GM19025 (cell line): ENCODE results near the gene APCDD1L.
"Not testable (repeated sequence)": the region's sequence is repeated elsewhere in the genome, so short reads cannot be mapped to it uniquely, and the experiment has no call there.

ENCODE experiments used
- ATAC-seq: cut with Tn5 transposase; IDR thresholded peaks from one replicate; pipeline ENCODE4 v1.9.1; 2021; ENCODE audit warnings: mild to moderate bottlenecking, low read depth, moderate library complexity; ENCODE audit not compliant: unreplicated experiment

The APCDD1L gene

DNA sequence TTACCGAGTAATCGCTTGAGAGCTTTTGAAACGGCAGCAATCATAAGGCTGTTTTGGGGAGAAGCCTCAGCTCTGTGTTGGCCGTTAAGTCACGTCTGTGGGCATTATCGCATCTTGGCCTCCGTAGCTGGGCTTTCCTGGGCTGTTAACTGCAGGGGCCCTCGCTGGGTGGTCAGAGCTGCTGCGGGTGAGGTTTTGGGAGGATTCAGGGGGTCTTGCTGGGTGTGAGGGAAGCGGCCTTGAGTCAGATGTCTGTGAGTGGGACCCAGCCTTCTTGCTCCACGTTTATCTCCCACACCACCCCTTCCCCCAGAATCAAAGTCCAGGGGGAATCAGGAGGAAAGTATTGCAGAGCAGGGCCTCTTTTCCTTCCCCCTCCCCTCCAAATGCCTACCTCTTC is 3.2 kb upstream of the APCDD1L start:
- ATAC-seq = no peak

DNA sequence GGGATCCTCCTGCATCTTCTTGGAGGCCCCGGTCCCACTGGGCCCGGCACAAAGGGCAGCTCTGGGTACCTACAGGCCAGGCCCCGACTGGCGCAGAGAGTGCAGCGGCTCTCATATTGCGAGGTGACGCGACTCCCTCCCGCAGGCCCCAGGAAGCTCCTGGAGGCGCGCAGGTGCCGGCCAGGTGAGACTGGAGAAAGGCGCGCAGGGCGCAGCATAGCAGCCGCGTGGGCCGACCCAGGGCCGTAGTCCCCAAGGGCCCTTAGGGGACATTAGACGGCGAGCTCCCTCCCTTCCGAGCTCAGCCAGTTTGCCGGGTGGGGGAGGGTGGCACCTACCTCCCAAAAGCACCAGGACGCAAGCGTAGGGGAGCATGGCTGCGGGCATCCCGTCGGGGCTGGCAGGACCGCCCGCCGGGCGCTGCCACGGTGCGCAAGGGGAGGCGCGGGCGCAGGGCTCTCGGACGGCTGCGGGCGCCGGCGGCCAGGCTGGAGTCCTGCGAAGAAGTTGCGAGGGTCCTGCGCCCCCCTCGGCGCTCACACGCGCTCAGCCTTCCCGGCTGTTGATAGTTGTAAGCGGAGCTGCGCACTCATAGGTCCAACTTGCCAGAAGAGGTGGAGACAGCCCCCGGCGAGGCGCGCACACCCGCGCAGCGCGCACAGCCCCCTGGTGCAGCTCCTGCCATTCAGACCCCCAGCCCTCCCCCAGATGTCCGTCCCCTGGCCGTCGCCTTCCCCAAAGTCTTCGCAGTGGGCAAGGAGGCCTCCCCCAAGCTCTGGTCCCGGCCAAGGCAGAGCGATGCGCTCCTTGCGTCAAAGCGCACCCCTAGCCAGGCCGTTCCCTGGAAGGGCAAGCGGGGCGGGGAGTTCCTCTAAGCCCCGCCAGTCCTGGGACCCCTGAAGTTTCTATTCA is 622 bp downstream of the APCDD1L start:
- no peak for ATAC-seq

DNA sequence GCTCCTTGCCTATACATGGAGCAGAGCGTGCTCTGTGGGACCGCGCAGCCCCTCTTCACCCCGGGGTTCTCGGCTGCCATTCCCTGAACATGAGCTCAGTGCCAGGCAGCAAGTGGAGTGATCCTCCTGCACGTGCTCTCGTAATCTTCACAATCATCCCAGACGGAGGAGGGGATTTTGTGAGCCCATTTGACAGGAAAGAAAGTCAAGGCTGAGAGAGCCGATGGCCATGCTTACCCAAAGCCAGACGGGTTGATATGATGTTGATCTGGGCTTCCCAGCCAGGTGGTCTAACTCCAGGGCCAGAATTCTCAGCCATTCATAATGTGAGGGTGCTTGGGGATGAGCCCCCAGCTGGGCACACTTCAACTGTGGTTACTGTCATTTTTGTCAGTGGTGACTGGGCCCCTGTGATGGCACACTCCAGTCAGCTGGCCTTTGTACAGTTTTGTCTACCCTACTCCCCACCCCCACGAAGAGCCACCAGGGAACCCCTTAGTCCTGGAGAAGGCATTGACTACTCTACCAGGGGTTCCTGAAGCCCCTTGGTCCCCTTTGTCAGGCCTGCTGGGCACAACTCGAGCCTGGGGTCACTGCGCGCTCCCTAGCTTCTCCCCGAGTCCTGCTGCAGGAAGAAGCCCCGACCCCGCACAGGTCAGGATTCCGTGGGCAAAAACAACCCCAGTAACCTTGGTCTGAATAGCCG is 1.5 kb downstream of the APCDD1L start:
- no peak for ATAC-seq

DNA sequence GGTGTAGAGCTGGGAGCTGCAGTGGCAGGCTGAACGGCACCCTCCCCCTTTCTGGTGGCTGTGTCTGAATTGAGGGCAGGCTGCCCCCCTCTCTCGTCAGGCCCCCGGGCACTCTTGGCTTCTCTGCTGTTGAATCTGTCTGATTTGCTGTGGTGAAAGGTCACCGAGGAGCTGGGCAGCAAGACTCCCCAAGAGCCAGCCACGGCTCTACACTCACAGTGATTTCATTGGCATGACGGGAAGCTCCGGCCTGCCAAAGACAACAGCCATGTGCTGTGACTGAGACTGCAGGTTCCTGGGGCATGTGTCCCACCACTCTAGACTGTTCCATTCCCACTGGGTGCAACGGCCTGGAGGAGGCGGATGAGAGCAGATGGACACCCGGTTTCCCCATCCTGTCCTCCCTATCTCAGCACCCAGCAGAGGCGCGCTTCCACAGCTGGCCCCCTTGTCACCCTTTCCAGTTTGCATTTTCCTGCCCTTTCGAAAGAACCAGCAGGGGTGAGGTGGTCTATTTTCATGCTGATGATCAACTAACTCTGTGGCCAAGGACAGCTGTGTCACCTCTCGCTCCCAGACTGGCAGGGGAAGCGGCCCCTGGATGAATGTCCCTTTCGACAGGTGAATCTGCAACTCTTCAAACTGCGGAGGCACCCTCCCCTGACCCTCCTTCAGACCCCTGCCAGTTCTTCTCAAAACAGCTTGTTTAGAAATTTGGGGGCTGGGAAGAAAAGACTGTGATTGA is 2.2 kb downstream of the APCDD1L start:
- no peak for ATAC-seq

DNA sequence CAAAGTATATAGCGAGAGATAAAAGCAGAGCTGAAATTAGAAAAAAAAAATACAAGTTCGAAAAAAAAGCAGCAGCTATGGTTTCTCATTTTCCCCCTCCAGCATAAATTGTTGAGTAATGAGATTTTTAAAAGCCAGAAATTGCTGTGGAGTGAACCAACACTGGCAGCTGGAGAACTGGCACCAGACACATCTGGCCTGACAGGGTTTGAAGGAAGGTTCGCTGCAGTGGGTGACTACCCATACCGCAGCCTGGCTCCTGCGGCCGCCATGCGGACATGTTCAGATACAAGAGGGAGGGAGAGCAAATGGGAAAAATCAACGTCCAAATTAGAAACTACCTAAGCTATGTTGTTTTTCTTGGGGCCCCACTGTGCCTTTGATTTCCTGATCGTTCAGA is 3.3 kb downstream of the APCDD1L start:
- no peak for ATAC-seq

DNA sequence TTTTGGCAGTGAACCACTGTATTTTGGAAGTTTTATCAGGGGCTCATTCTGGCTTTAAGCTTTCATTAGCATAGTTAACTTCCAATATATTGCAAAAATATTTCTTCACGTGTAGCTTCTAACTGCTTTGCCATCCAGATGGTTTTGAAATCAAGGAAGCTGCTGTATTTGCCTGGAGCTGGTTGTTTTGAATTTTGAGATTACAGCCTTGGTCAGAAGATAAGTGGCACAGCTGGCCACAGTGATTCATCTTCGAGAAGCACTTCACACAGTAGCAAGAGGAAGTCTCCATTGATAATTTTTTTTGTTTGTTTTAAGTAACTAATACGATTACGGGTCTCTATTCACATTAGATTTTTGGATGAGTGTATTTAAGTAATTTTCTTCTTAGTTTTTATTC is 3.8 kb downstream of the APCDD1L start:
- ATAC-seq = no peak

DNA sequence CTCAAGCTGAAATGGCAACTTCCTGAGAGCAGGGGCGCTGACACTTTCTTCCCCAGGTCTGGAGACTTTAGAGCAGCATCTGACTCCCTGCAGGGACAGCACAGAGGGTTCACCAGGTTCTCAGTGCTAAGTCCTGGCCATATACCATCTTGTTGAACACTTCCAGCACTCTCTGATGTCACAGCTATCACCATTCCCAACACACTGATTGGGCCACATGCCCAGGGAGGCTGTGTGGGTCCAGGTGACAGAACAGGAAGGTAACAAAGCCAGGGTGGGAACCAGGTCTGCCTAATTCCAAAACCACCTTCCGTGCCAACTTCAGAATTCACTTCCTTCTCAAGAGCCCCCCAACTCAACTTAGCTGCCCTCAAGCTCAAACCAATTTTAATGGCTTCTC is 4.3 kb downstream of the APCDD1L start:
- ATAC-seq = no peak

DNA sequence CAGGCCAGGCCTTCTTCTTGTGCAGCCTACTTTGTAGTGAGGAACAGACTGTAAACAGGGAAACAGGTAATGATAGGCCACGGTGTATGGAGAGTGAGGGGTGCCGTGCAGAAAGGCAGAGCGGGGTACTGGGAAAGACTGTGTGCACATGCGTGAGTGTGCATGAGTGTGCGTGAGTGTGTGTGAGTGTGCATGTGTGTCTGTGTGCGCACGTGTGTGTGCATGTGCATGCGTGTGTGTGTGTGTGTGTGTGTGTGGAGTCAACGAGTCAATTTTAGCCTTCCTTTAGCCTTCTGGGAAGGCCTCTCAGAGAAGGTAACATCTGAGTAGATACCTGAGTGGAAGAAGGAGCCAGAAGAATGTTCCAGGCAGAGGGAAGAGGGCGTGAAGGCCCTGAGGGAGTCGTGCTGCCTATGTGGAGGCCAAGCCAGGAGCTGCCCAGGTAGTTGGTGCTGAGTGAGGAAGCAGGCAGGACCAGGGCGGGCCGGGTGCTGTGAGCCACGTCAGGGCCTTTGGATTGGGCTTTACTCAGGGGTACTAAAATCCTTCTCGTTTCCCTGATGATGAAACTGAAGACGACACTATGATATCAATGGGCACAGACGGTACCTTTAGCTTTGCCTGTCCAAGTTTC is 6.3 kb downstream of the APCDD1L start:
- ATAC-seq = no peak

DNA sequence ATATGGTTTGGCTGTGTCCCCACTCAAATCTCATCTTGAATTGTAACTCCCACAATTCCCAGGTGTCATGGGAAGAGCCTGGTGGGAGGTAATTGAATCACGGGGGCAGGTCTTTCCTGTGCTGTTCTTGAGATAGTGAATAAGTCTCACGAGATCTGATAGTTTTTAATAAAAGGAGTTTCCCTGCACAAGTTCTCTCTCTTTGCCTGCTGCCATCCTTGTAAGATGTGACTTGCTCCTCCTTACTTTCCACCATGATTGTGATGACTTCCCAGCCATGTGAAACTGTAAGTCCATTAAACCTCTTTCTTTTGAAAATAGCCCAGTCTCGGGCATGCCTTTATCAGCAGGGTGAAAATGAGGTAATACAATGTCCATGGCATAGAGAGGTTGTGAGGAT is 8.2 kb downstream of the APCDD1L start:
- not testable (repeated sequence) for ATAC-seq

DNA sequence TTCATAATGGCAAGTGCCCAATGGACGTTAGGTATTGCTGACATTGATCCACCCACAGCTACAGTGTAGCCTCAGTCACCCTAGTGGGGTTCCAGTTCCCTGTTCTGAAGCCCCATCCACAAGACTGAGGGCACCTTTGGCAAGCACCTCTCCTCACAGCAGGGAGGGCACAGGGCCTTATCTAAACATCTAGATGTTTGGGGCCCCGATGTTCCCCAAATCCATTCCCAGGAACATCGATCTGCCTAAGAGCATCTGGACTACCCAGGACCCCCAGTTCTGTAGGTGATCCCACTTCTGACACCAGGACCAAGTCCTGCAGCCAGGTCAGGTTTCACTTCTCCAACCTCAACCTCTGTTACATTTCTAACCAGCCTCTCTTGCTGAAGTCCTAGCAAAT is 10.6 kb downstream of the APCDD1L start:
- ATAC-seq = no peak

DNA sequence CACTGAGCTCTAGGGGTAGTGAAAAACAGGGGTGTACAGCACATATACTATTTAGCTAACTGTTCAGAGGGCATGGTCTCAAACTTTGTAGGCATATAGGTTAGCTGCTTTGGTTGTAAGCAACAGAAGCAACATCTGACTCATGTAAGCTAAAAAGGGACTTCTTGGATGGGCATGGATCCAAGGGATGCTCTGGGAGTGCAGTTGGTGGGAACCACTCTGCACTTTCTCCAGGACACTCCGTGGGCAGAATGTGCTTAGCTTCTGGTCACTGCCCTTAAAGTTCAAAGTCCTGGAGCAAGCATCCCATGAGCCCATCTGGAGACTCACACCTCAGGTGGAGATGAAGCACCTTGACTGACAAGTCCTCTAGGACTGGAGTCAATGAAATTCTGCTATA is 11.5 kb downstream of the APCDD1L start:
- ATAC-seq = no peak

DNA sequence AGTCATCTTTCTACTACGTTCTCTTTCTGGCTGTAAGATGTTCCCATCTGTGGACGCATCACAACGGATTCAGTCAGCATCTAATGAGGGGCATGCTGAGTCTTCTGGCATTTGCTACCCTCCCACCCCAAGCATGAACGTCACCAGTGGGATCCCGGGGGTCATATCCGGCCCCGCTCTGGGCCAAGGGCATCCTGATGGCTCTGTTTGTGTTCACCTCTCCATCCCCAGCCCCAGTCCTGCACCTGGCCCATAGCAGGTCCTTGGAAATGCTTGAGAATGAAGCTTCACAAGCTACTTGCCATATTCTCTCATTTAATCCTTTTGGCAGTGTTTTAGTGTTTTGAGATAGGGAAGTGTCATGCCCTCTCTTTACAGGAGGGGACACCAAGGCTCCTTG is 14.9 kb downstream of the APCDD1L start:
- no peak for ATAC-seq

DNA sequence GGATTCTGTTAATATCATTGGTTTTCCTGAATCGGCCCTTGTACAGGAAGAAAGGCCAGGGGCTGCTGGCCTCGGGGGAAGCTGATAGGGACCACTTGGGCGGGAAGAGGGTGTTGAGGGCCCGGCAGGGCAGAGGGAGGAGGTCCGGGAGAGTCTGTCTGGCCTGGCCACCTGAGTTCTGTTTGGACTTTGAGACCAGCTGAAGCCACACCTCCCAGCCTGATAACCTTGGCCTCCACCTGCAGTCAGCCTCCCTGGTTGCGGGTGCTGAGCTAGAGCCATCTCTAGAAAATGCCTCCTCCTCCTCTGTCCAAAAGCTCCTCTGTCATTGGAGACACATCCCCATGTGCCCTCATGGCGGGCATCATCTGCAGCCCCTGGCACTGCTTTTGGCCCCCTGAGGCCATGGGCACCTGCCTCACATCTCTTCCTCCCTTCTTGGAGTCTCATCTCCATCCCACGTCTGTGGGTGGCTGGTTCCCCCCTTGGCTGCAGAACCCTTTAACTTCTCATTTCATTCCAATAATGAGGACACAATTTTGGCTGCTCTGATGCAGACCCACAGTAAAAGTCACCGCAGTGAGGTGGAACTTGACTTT is 16.6 kb downstream of the APCDD1L start:
- no peak for ATAC-seq

DNA sequence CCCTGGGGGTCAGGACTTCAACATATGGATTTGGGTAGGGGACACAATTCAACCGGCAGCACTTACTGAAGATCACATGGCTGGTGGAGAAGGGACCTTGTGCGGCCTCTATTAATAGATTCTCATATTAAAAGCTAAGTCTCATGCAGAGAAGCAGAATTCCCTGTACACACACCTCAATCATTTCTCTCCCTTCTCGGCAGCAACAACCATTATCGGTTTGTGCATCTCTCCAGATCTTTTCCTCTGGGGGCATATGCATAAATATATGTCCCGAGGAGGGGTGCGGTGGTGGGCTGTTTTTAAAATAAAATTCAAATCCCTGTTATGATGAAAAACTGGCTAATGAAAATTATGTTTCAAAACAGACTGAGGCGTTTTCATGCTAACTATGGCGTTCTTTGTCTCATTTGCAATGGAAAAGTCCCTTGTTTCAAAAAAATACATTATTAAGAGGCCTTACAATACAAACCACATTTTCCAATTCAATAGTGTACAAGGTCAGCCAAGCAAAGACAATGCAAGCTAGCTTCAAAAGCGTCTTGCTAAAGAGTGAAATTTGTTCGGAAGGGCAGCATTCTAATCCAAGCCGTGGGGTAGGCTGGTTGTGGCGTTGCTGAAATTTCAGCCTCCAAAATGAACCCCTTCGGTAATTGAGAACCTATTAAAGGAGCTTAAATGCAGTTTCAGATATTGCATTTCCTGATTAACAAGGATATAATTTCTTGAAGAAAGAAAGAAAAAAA is 17.3 kb downstream of the APCDD1L start:
- no peak for ATAC-seq

DNA sequence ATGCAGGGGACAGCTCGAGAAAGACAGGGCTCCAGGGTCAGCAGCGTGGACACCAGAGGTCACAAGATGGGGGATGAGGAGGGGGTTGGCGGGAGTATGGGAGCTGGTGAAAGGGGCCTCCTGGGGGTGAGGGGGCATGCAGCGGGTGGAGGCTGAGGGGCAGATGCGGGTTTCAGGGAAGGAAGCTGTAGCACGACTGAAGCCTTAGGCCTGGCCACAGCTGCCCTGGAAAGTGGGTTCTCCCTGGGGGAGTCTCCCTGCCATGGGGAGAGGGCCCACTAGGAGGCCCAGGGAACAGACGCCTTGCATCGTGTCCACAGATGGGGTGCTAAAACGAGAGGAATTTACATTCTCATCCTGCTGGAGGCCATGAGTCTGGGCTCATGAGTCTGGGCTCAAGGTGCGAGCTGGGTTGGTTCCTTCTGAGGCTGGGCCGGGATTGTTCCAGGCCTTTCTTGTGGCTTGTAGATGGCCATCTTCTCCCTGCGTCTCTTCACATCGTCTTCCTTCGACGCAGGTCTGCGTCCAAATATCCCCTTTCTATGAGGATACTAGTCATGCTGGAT is 18.0 kb downstream of the APCDD1L start:
- ATAC-seq = no peak

DNA sequence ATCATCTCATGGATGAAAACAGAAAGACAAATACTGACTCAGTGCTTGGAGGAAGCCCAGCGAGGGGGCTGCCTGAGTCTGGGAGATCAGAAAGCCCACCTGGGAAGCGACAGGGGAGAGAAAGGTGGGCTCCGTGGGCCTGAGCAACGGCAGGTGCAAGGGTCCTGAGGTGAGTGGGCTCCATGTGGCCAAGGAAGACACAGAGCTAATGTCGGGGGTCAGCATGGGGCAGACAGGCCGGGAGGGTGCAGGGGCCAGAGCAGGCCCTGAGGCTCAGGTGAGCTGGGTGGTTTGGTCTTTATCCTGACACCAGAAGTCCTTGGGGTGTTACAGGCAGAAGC is 18.8 kb downstream of the APCDD1L start:
- ATAC-seq = no peak

DNA sequence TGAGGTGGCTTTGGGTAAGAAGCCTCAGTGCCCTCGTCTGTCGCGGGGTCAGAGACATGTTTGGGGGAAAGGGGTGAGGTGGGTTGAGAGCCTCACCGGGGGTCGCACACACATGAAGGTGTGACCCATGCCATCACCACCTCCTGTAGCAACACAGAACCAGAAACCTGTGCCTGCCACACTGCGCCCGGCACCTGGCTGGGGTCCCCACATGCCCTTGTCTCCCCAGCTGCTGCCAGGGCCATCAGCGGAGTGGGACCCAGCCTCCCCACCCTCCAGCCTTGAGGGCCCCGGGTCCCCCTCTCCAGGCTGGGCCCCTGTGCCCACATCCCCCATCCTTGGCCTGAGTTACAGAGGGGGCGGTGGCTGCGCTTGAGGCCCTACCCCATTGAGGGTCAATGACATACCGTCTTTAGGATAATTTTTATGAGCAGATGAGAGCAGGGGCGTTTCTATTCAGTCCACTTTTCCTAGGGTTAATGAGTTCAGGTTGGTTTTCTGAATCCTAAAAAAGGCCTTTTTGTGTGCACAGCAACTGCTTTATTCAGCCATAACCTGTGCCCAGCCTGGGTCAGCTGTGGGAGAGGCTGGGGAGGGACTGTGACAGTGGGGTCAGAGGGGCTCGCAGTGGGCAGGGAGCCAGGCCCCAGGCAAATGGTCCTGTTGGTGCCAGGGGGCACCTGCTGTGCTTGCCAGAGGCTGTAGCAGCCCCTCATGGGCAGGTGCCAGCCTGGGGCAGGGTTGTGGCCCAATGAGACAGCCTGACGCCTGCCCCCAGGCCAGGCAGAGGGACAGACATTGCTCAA is 19.4 kb downstream of the APCDD1L start:
- no peak for ATAC-seq

DNA sequence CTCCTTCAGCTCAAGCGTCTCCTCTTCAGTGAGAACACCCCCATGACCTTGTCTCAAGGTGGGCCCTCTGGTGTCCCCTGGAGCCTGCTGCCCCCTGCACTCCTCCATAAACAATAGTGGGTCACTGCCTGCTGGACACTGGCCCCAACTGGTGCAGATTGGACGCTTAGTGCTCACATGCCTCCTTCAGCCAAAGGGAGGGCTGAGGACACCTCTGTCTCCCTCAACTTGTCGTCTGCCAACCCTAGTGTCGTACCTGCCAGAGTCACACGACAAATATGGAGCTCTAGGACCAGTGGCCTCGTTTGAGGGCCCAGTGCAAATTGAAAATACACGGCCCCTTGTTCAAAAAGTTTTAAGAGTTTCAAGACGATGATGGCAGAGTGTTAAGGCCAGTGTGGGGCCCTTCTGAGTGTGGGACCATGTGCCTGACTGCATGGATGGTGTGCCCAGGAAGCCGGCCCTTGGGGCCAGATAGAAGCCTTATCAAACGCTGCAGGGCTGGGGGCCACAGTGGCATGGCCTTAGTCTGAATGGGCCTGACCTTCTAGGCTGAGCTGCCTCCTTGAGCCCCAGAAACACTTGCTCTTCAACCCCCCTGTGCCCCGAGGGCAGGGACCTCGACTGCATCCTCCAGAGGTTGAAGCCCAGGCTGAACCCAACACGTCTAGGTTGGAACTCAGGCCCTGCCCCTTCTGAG is 20.1 kb downstream of the APCDD1L start:
- ATAC-seq = no peak
